BLaER1 (cell line): ENCODE data around the gene UBE2E3.
A peak's percentile ranks its signal among the peaks of the same experiment; 100 is the strongest.

ENCODE experiments used
- H3K27ac ChIP-seq: shearing (Covaris generic); formaldehyde crosslinking; 2 replicates; pipeline ENCODE4 v1.8.1; 2022
- H3K27me3 ChIP-seq: shearing (Covaris generic); formaldehyde crosslinking; 2 replicates; pipeline ENCODE4 v1.8.1; 2022
- H3K36me3 ChIP-seq: shearing (Covaris generic); formaldehyde crosslinking; 2 replicates; pipeline ENCODE4 v1.8.1; 2022
- H3K4me1 ChIP-seq: shearing (Covaris generic); formaldehyde crosslinking; 2 replicates; pipeline ENCODE4 v1.8.1; 2022
- H3K4me2 ChIP-seq: shearing (Covaris generic); formaldehyde crosslinking; 2 replicates; pipeline ENCODE4 v1.8.1; 2022
- H3K4me3 ChIP-seq: shearing (Covaris generic); formaldehyde crosslinking; 2 replicates; pipeline ENCODE4 v1.8.1; 2022
- H3K9ac ChIP-seq: shearing (Covaris generic); formaldehyde crosslinking; 2 replicates; pipeline ENCODE4 v1.8.1; 2022
- H3K9me3 ChIP-seq: shearing (Covaris generic); formaldehyde crosslinking; 2 replicates; pipeline ENCODE4 v1.8.1; 2022
- H4K20me1 ChIP-seq: shearing (Covaris generic); formaldehyde crosslinking; 2 replicates; pipeline ENCODE4 v1.8.1; 2022
- Cebpa-rat ChIP-seq: shearing (Covaris generic); IDR thresholded peaks from 2 replicates; pipeline ENCODE4 v1.8.1; 2022

UBE2E3 gene

GRCh38 chr2:181095486-181095885, 115.1 kb downstream of the UBE2E3 start:
- TF ChIP-seq Cebpa-rat, result no peak
- Histone ChIP-seq H3K9ac (no peak overlapping the region), H3K36me3 (no peaks in the 10 kb centered on the region), H3K27me3 (no peaks in the 10 kb centered on the region), H3K27ac (no peak overlapping the region), H3K4me1 (no peaks in the 10 kb centered on the region), H4K20me1 (no peaks in the 10 kb centered on the region), H3K4me3 (no peak overlapping the region), H3K4me2 (no peak overlapping the region), H3K9me3 (peaks cover 22% of the 10 kb centered on the region)

GRCh38 chr2:181103659-181104058, 123.3 kb downstream of the UBE2E3 start:
- Histone ChIP-seq H3K4me3 (no peak overlapping the region), H3K4me1 (peaks cover 33% of the 10 kb centered on the region), H3K9ac (no peak overlapping the region), H4K20me1 (no peaks in the 10 kb centered on the region), H3K36me3 (no peaks in the 10 kb centered on the region), H3K4me2 (no peak overlapping the region), H3K27me3 (no peaks in the 10 kb centered on the region), H3K27ac (no peak overlapping the region), H3K9me3 (no peaks in the 10 kb centered on the region)
- no peak for TF ChIP-seq Cebpa-rat

GRCh38 chr2:181104512-181105115, 124.2 kb downstream of the UBE2E3 start:
- Histone ChIP-seq H3K9ac (no peak overlapping the region), H3K4me2 (peak overlapping the region; percentile 68), H3K9me3 (no peaks in the 10 kb centered on the region), H3K4me3 (no peak overlapping the region), H3K27me3 (no peaks in the 10 kb centered on the region), H4K20me1 (no peaks in the 10 kb centered on the region), H3K4me1 (peaks cover 33% of the 10 kb centered on the region), H3K36me3 (no peaks in the 10 kb centered on the region), H3K27ac (peak overlapping the region; percentile 52)
- no peak for TF ChIP-seq Cebpa-rat

GRCh38 chr2:181105562-181105961, 125.2 kb downstream of the UBE2E3 start:
- Histone ChIP-seq H3K4me2 (peak overlapping the region; percentile 68), H3K9ac (0 out of 2 replicates have a peak overlapping the region, but pooled peaks have one; percentile 35), H3K9me3 (no peaks in the 10 kb centered on the region), H3K4me3 (no peak overlapping the region), H4K20me1 (no peaks in the 10 kb centered on the region), H3K4me1 (peaks cover 33% of the 10 kb centered on the region), H3K27me3 (no peaks in the 10 kb centered on the region), H3K27ac (peak overlapping the region; percentile 52; the same call in 1 of the 2 replicates), H3K36me3 (no peaks in the 10 kb centered on the region)
- no peak for TF ChIP-seq Cebpa-rat

- H3K4me1 ChIP-seq, result peaks cover 33% of the 10 kb centered on the region
- H4K20me1 ChIP-seq, result no peaks in the 10 kb centered on the region
- no peak overlapping the region for H3K9ac ChIP-seq
- H3K27me3 ChIP-seq, result no peaks in the 10 kb centered on the region
- H3K36me3 ChIP-seq, result no peaks in the 10 kb centered on the region
- peak overlapping the region; percentile 68 for H3K4me2 ChIP-seq
- no peaks in the 10 kb centered on the region for H3K9me3 ChIP-seq
- H3K4me3 ChIP-seq, result no peak overlapping the region
- H3K27ac ChIP-seq, result no peak overlapping the region
- no peak for TF ChIP-seq Cebpa-rat
Observed at GRCh38 chr2:181106229-181106628, 125.8 kb downstream of the UBE2E3 start.

- H3K27ac ChIP-seq, result no peak overlapping the region
- H3K4me1 ChIP-seq, result peaks cover 33% of the 10 kb centered on the region
Observed at GRCh38 chr2:181106789-181107627, 126.6 kb downstream of the UBE2E3 start.

GRCh38 chr2:181107628-181107945, 127.2 kb downstream of the UBE2E3 start:
- no peak overlapping the region for H3K27ac ChIP-seq
- H3K4me3 ChIP-seq, result no peak overlapping the region
- H3K4me2 ChIP-seq, result no peak overlapping the region
- H3K27me3 ChIP-seq, result no peaks in the 10 kb centered on the region
- no peak for TF ChIP-seq Cebpa-rat
- H3K4me1 ChIP-seq, result peaks cover 33% of the 10 kb centered on the region
- no peaks in the 10 kb centered on the region for H3K36me3 ChIP-seq
- H3K9me3 ChIP-seq, result no peaks in the 10 kb centered on the region
- no peaks in the 10 kb centered on the region for H4K20me1 ChIP-seq
- no peak overlapping the region for H3K9ac ChIP-seq

More at GRCh38 chr2:181106789-181107627, 126.6 kb downstream of the UBE2E3 start:
- H3K4me3 ChIP-seq, result no peak overlapping the region
- no peaks in the 10 kb centered on the region for H3K27me3 ChIP-seq
- H3K9me3 ChIP-seq, result no peaks in the 10 kb centered on the region
- H4K20me1 ChIP-seq, result no peaks in the 10 kb centered on the region
- H3K9ac ChIP-seq, result no peak overlapping the region
- H3K4me2 ChIP-seq, result peak overlapping the region; percentile 68; the same call in 1 of the 2 replicates
- TF ChIP-seq Cebpa-rat, result no peak
- no peaks in the 10 kb centered on the region for H3K36me3 ChIP-seq

GRCh38 chr2:181111059-181111458, 130.7 kb downstream of the UBE2E3 start:
- Histone ChIP-seq H3K9me3 (no peaks in the 10 kb centered on the region), H3K4me1 (peaks cover 14% of the 10 kb centered on the region), H3K27ac (no peak overlapping the region), H3K9ac (no peak overlapping the region), H3K27me3 (no peaks in the 10 kb centered on the region), H3K4me2 (no peak overlapping the region), H3K36me3 (no peaks in the 10 kb centered on the region), H4K20me1 (no peaks in the 10 kb centered on the region), H3K4me3 (no peak overlapping the region)
- TF ChIP-seq Cebpa-rat, result no peak

GRCh38 chr2:181112916-181113315, 132.5 kb downstream of the UBE2E3 start:
- Histone ChIP-seq H3K27me3 (no peaks in the 10 kb centered on the region), H4K20me1 (no peaks in the 10 kb centered on the region), H3K9ac (no peak overlapping the region), H3K27ac (no peak overlapping the region), H3K4me3 (no peak overlapping the region), H3K9me3 (no peaks in the 10 kb centered on the region), H3K4me2 (no peak overlapping the region), H3K36me3 (no peaks in the 10 kb centered on the region), H3K4me1 (no peaks in the 10 kb centered on the region)
- no peak for TF ChIP-seq Cebpa-rat
